Rectal smooth muscle tissue (tissue), 1 donor: Measurements from ENCODE around the gene MTG1.
"Not testable (repeated sequence)": the region's sequence is repeated elsewhere in the genome, so short reads cannot be mapped to it uniquely, and the experiment has no call there.

Experiments
- H3K27ac ChIP-seq: one replicate; pipeline ENCODE4 v1.7.0; 2013; ENCODE audit warnings: low read depth, low read length, inconsistent platforms
- H3K27me3 ChIP-seq: one replicate; pipeline ENCODE4 v1.7.0; 2013; ENCODE audit warnings: low read length; ENCODE audit not compliant: control insufficient read depth, insufficient read depth
- H3K36me3 ChIP-seq: one replicate; pipeline ENCODE4 v1.7.0; 2013; ENCODE audit warnings: low read length; ENCODE audit not compliant: control insufficient read depth, insufficient read depth
- H3K4me1 ChIP-seq: one replicate; pipeline ENCODE4 v1.7.0; 2013; ENCODE audit warnings: low read length; ENCODE audit not compliant: control insufficient read depth, insufficient read depth
- H3K4me3 ChIP-seq: one replicate; pipeline ENCODE4 v1.7.0; 2013; ENCODE audit warnings: low read length
- H3K9ac ChIP-seq: one replicate; pipeline ENCODE4 v1.7.0; 2013; ENCODE audit warnings: low read length

MTG1 gene

DNA sequence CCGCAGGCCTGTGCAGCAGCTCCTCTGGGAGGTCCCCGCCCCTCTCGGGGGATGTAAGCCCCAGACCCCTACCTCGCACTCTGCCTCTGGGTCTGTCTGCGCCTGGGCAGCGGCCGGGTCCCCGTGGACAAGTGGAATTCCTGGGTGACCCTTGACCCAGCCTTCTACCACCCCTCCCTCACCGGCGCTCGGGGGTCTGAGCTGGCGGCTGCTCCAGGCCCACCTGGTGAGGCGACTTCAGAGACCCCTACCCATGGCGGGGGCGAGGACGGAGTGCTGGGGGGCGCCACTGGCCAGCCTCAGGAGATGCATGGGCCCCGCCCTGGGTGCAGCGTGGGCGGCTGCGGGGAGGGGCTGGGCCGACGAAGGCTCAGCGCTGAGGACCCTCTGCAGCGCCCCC, 38.8 kb downstream of the MTG1 start:
- H3K27me3 ChIP-seq, H3K9ac ChIP-seq, H3K4me1 ChIP-seq, H3K36me3 ChIP-seq, H3K4me3 ChIP-seq, H3K27ac ChIP-seq: not testable (repeated sequence)

DNA sequence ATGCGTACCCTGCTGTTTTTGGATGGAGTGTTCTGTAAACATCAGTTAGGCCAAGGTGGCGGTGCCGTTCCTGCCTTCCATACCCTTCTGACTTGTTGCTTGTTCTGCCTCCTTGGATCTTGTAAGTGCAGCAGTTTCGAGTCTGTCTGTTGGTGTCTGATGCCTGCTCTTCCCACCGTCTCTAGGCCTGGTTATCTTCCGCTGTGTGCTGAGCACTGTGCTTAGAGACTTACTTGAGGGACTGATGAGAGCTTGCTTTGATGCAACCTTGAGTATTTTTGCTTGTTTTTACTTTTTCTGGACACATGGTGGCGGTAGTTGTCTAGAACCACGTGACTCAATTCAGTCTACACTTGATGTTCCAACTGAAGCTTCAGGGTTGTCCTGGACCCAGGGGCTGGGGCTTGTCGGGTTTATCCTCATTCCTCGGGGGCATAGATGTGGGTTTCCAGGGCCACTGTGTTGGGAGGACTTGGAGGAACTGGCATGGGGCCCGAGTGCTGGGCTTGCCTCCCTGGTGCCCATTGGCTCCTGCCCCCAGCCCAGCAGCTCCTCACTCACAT, 44.8 kb downstream of the MTG1 start:
- H3K36me3 ChIP-seq: no peaks in the 10 kb centered on the region
- H3K4me3 ChIP-seq: no peak overlapping the region
- no peak overlapping the region for H3K9ac ChIP-seq
- no peaks in the 10 kb centered on the region for H3K4me1 ChIP-seq
- no peak overlapping the region for H3K27ac ChIP-seq
- H3K27me3 ChIP-seq: no peaks in the 10 kb centered on the region

DNA sequence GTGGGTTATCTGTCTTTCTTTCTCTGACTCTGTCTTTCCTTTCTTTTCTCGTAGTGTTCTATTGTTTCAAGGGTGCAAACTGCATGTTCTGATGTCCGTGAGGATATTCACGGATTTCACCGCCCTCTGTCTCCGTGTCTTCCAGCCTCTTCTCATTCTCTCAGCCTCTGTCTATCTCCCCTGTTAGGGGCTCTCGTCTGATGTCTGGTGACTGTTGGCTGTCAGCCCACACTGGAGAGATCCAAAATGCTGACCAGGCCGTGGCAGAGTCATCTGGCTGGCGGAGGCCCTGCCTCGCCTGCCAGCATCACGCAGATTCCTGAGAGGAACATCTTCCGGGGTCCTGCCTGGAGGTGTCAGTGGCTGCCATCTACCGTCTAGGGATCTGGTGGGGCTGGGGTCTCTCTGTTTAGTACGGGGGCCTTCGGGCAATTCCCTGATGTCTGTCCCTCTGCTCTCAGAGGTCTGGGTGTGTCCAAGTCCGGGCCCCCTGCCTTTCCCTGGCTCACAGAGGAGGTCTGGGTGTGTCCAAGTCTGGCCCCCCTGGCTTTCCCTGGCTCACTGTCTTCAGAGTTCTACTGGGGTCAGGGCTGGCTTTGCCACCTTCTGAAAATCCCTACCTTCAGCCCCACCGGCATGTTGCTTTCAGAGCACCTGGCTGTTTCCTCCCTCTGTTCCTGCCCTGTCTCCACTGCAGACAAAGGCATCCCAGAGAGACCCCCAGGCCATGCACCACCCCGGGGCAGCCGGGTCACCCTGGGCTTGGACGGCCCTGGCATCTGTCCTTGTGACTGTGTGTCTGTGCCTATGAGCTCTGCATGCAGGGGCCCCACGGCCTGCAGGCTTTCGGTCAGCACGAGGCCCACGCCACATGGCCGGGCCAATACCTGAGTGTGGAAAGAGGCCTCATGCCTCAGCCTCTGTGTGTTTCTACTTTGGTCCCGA, 45.8 kb downstream of the MTG1 start:
- H3K4me3 ChIP-seq: no peak overlapping the region
- no peak overlapping the region for H3K9ac ChIP-seq
- no peaks in the 10 kb centered on the region for H3K27me3 ChIP-seq
- H3K36me3 ChIP-seq: no peaks in the 10 kb centered on the region
- H3K27ac ChIP-seq: no peak overlapping the region
- H3K4me1 ChIP-seq: no peaks in the 10 kb centered on the region

DNA sequence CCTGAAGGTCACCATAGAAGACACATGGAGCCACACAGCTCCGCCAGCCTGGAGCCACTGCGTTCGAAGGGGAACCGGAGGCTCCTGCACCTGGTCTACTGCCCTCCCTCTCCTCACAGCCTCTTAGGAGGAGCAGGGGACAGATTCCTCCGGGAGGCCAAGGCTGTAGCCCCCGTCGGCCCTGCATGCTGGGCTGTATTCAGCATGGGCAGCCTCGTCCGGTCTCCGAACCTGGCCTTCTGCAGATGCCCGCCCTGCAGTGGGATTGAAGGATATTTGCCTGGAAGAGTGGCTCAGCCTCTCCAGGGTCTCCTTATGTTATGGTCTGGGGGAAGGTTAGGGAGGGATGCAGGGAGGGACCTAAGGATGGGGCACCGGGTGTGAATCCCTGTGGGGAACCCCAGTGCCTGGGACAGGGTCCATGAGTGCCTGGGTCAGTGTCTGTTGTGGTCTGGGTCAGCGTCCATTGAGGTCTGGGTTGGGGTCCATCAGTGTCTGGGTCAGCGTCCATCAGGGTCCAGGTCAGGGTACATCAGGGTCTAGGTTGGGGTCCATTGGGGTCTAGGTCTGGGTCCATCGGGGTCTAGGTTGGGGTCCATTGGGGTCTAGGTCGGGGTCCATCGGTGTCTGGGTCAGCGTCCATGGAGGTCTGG, 46.8 kb downstream of the MTG1 start:
- H3K9ac ChIP-seq: no peak overlapping the region
- no peak overlapping the region for H3K4me3 ChIP-seq
- H3K27me3 ChIP-seq: no peaks in the 10 kb centered on the region

DNA sequence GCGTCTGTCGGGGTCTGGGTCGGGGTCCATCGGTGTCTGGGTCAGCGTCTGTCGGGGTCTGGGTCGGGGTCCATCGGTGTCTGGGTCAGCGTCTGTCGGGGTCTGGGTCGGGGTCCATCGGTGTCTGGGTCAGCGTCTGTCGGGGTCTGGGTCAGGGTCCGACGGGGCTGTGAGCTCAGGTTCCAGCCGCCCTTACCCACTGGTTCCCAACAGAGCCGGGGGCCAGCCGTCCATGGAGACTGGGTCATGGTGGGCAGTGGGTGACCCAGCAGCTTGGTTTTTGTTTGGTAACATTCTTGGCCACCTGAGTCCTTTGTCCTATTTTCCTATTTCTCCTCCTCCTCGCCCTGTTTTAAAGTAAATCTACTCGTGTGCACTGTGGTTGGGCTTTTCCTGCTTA, 47.4 kb downstream of the MTG1 start:
- H3K4me1 ChIP-seq, H3K36me3 ChIP-seq, H3K4me3 ChIP-seq, H3K27ac ChIP-seq, H3K27me3 ChIP-seq, H3K9ac ChIP-seq: not testable (repeated sequence)

More for the DNA sequence above, 46.8 kb downstream of the MTG1 start:
- Histone ChIP-seq H3K4me1 (no peaks in the 10 kb centered on the region), H3K27ac (no peak overlapping the region), H3K36me3 (no peaks in the 10 kb centered on the region)

DNA sequence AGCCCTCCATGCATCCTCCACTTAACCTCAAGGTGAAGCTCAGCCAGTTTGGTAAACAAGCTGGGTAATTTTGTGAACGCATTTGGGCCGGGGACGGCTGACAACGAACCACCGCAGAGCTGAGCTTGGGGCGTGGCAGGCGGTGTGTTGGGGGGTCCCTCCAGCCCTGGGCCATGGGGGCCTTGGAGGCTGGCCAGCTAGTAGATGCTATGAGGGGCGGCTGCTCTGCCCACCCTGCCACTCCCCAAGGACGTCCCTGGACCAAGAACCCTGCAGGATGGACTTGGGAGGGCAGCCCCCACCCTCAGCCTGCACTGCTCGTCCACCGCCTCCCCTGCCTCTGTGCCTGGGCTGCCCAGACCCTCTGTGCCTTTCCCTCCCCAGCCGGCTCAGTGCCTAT, 47.8 kb downstream of the MTG1 start:
- H3K4me3 ChIP-seq: no peak overlapping the region
- H3K9ac ChIP-seq: no peak overlapping the region
- no peaks in the 10 kb centered on the region for H3K4me1 ChIP-seq
- no peaks in the 10 kb centered on the region for H3K27me3 ChIP-seq
- no peak overlapping the region for H3K27ac ChIP-seq
- no peaks in the 10 kb centered on the region for H3K36me3 ChIP-seq

DNA sequence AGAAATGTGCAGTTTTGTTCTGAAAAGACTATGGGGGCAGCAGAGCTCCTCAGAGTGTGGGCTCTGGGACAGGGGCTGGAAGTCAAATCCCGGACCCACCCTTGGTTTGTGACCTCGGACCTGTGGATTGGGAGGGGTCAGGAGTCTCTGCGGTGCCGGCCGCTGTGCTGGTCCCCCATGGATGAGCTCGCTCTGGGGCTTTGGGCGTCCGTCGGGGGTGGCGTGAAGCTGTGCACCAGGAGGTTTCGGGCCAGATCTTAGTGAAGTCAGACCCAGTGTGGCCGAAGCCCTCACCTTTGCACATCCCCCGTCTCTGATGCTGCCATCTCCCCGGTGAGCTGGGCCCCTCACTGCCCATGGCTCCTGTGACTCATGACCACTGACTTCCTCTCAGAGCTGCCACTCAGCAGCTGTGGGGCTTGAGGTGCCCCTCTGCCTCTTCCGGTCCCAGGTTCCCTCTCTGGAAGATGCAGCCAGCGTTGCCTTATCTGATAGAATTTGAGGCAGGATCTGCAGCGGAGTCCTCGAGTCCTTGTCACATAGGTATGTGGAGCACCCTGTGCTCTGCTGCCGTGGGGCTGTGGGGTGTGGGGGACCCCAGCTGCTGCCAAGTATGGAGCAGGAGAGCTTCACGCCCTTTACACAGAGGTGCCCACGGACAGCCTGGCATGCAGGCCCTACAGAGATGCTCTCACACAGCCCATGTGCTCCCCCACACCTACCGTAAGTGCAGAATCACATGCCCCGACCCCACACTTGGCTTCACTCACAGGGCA, 48.4 kb downstream of the MTG1 start:
- Histone ChIP-seq H3K36me3 (no peaks in the 10 kb centered on the region), H3K27me3 (no peaks in the 10 kb centered on the region), H3K4me3 (no peak overlapping the region), H3K27ac (no peak overlapping the region), H3K4me1 (no peaks in the 10 kb centered on the region), H3K9ac (no peak overlapping the region)

DNA sequence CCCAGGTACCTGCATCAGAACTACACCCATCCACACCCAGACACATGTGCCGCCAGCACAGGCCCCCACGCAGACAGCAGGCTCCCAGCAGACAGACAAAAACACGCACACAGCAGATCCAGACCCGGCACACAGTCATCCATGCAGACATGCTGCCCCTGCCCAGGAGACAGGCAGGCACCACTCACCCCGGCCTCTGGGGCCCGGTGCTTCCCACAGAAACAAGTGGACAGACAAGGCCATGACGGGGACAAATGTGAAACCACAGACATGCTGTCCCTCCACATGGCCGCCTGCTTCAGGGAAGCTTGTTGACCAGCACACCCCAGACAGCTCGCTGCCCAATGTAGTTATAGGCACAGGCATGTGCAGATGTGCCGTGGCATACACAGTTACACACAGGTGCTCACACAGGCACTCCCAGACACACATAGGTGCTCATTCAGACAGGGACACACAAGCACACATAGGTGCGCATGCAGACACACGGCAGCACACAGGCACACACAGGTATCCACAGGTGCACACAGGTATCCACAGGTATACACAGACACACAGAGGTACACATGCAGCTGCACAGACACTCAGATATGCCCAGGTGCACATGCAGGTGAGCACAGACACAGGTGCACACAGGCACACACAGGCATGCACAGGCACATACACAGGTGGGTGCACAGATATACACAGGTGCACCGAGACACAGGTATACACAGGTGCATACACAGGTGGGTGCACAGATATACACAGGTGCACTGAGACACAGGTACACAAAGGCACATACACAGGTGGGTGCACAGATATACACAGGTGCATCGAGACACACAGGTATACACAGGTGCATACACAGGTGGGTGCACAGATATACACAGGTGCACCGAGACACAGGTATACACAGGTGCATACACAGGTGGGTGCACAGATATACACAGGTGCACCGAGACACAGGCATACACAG, 49.3 kb downstream of the MTG1 start:
- Histone ChIP-seq H3K27me3 (no peaks in the 10 kb centered on the region), H3K4me3 (no peak overlapping the region), H3K9ac (no peak overlapping the region), H3K36me3 (no peaks in the 10 kb centered on the region), H3K4me1 (no peaks in the 10 kb centered on the region), H3K27ac (no peak overlapping the region)

DNA sequence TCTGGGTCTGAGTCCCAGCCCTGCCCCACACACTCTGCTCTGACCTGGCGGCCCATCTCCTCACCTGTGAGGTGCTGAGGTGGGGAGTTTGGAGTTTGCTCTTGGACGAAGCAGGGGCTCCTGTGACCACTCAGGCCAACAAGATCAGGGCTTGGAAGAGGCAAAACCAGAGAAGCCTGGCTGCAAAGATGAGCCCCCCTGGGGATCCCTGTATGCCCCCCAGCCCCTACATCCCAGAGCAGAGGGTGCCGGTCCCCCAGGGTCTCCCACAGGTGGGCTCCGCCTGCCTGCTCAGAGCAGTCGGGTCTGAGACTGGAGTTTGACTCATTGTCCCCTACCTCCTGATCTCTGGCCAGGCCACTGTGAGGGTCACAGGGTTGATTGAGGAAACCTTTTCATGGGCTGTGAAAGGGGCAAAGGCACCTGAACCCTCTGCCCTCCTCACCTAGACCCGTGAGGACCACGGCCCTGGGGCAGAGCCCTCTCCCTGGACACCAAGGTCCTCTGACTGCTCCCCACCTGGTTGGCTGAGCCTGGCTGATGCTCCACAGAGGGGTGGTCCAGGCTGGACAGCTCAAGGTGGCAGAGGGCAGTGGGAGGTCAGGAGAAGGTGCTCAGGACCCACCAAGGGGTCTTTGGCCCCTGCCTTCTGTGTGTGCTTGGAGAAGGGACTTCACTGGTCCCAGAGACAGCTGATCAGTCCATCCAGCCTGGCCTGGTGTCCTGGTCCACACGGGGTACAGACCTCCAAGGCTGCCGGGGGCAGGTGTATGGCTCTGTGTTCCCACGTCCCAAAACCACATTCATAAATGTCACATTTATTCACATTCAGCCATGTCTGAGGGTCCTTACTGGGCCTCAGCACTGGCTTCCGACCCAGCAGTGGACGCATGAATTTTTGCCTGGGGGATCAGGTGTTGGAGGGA, 50.6 kb downstream of the MTG1 start:
- H3K9ac ChIP-seq: no peak overlapping the region
- no peak overlapping the region for H3K27ac ChIP-seq
- H3K4me3 ChIP-seq: no peak overlapping the region
- no peaks in the 10 kb centered on the region for H3K36me3 ChIP-seq
- no peaks in the 10 kb centered on the region for H3K27me3 ChIP-seq
- H3K4me1 ChIP-seq: no peaks in the 10 kb centered on the region

DNA sequence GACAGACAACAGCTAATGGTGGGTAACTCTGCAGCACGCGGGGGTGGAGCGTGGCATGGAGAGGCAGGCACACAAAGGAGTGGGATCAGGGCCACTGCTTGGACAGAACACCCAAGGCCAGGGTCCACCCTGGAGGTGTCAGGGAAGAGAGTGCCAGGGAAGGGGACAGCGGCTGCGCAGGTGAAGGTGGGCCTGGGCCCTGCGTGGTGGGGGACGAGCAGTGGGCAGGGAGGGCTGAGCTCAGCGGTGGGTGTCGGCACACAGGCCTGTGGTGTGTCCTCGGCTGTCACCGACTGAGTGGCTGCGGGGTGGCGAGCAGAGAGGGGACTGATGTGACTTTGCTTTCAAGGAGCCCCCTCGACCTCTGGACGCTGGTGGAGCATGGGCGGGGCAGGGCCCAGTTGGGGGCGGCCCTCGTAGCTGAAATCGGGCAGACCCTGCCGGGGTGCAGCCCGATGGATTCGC, 51.3 kb downstream of the MTG1 start:
- no peak overlapping the region for H3K27ac ChIP-seq
- no peaks in the 10 kb centered on the region for H3K4me1 ChIP-seq
- H3K36me3 ChIP-seq: no peaks in the 10 kb centered on the region
- H3K4me3 ChIP-seq: no peak overlapping the region
- H3K9ac ChIP-seq: no peak overlapping the region
- H3K27me3 ChIP-seq: no peaks in the 10 kb centered on the region
